Thyroid gland (tissue), 4 donors: ENCODE measurements around the gene CARTPT.

Source experiments
- CTCF ChIP-seq, 6 experiments: fragments of 200-600 bp in 3 of 6; fragments of 450-650 bp in 3 of 6; sonication (generic) in 3 of 6; IDR thresholded peaks; one replicate each; pipeline ENCODE4 v1.5.1; 2016 to 2019; ENCODE audit warnings: antibody characterized with exemption in 6 of 6, mild to moderate bottlenecking in 2 of 6, inconsistent platforms in 1 of 6, moderate library complexity in 1 of 6
- POLR2A ChIP-seq, 2 donors: fragments of 450-650 bp; IDR thresholded peaks; one replicate each; pipeline ENCODE4 v1.6.1; 2017; ENCODE audit warnings: antibody characterized with exemption in 2 of 2, mild to moderate bottlenecking in 2 of 2, moderate library complexity in 1 of 2

- no peak for TF ChIP-seq CTCF (IDR thresholded peaks at IDR 0.05)
- no peak for TF ChIP-seq POLR2A (IDR thresholded peaks at IDR 0.05)
Observed at GRCh38 chr5:71695595-71695994, 23.5 kb upstream of the CARTPT start.
